ENCODE data around the gene FLNB.

Gene FLNB

GRCh38 chr3:58173669-58174398, 165.6 kb downstream of the FLNB start:
- H3K27ac ChIP-seq = peak overlapping the region; percentile 61
- no peak for DNase-seq (ENCODE audit: low read depth, low spot score)

GRCh38 chr3:58175187-58175436, 166.9 kb downstream of the FLNB start:
- H3K27ac ChIP-seq = peak overlapping the region; percentile 61
- DNase-seq (ENCODE audit: low read depth, low spot score) = no peak

GRCh38 chr3:58175437-58176184, 167.4 kb downstream of the FLNB start:
- H3K27ac ChIP-seq = peak overlapping the region; percentile 61
- no peak for DNase-seq (ENCODE audit: low read depth, low spot score)

GRCh38 chr3:58176185-58176530, 167.9 kb downstream of the FLNB start:
- H3K27ac ChIP-seq = peak overlapping the region; percentile 61
- no peak for DNase-seq (ENCODE audit: low read depth, low spot score)

- peak overlapping the region; percentile 61 for H3K27ac ChIP-seq
- DNase-seq (ENCODE audit: low read depth, low spot score) = no peak
These were observed 168.7 kb downstream of the FLNB start for GRCh38 chr3:58176827-58177489.

- no peak for DNase-seq (ENCODE audit: low read depth, low spot score)
- peak overlapping the region; percentile 61 for H3K27ac ChIP-seq
These were observed 169.7 kb downstream of the FLNB start for GRCh38 chr3:58177747-58178527.

- H3K27ac ChIP-seq = peak overlapping the region; percentile 17
- no peak for DNase-seq (ENCODE audit: low read depth, low spot score)
These were observed 170.5 kb downstream of the FLNB start for GRCh38 chr3:58178528-58179234.

GRCh38 chr3:58179235-58180098, 171.2 kb downstream of the FLNB start:
- peak overlapping the region; percentile 17 for H3K27ac ChIP-seq
- DNase-seq (ENCODE audit: low read depth, low spot score) = no peak

GRCh38 chr3:58180099-58180880, 172.1 kb downstream of the FLNB start:
- H3K27ac ChIP-seq = peak overlapping the region; percentile 17
- DNase-seq (ENCODE audit: low read depth, low spot score) = no peak

GRCh38 chr3:58180940-58181587, 172.8 kb downstream of the FLNB start:
- peak; percentile 40 for DNase-seq (ENCODE audit: low read depth, low spot score)

GRCh38 chr3:58183221-58183620, 175.0 kb downstream of the FLNB start:
- H3K27ac ChIP-seq = no peak overlapping the region
- DNase-seq (ENCODE audit: low read depth, low spot score) = no peak

More at GRCh38 chr3:58180940-58181587, 172.8 kb downstream of the FLNB start:
- peak overlapping the region; percentile 17 for H3K27ac ChIP-seq

GRCh38 chr3:58183891-58184290, 175.7 kb downstream of the FLNB start:
- no peak for DNase-seq (ENCODE audit: low read depth, low spot score)
- no peak overlapping the region for H3K27ac ChIP-seq

GRCh38 chr3:58184309-58184981, 176.2 kb downstream of the FLNB start:
- no peak for DNase-seq (ENCODE audit: low read depth, low spot score)
- H3K27ac ChIP-seq = no peak overlapping the region

- DNase-seq (ENCODE audit: low read depth, low spot score) = no peak
- H3K27ac ChIP-seq = no peak overlapping the region
These were observed 176.7 kb downstream of the FLNB start for GRCh38 chr3:58184982-58185360.

- peak; percentile 62 for DNase-seq (ENCODE audit: low read depth, low spot score)
- peak overlapping the region; percentile 45 for H3K27ac ChIP-seq
These were observed 179.9 kb downstream of the FLNB start for GRCh38 chr3:58188173-58188564.

- no peak overlapping the region for H3K27ac ChIP-seq
- no peak for DNase-seq (ENCODE audit: low read depth, low spot score)
These were observed 180.8 kb downstream of the FLNB start for GRCh38 chr3:58188921-58189451.

- DNase-seq (ENCODE audit: low read depth, low spot score) = no peak
- no peak overlapping the region for H3K27ac ChIP-seq
These were observed 181.5 kb downstream of the FLNB start for GRCh38 chr3:58189691-58190090.
